Measurements from ENCODE around the gene TBCA. TPM values are rescaled to one million over a fixed set of nuclear protein-coding genes. Genes with fewer than 3 reads are reported as not detected.
"Not testable (repeated sequence)": the region's sequence is repeated elsewhere in the genome, so short reads cannot be mapped to it uniquely, and the experiment has no call there.

Gene TBCA
- total RNA-seq, 2 donors from 2014 or later = 116 to 195 TPM

- H3K9me3 Mint-ChIP-seq = no peaks in the 10 kb centered on the region
- no peak for ATAC-seq (replicated peaks)
- H3K4me3 Mint-ChIP-seq = no peak overlapping the region
- H3K36me3 Mint-ChIP-seq (ENCODE audit: low read depth) = peaks cover 29% of the 10 kb centered on the region
- no peak overlapping the region for H3K27ac Mint-ChIP-seq
- no peaks in the 10 kb centered on the region for H3K27me3 Mint-ChIP-seq
- peaks cover 20% of the 10 kb centered on the region for H3K4me1 Mint-ChIP-seq
Measured at GRCh38 chr5:77758141-77758938, 17.8 kb downstream of the TBCA start.

GRCh38 chr5:77751328-77752023, 24.7 kb downstream of the TBCA start:
- Mint-ChIP-seq H3K27me3 (no peaks in the 10 kb centered on the region), H3K9me3 (no peaks in the 10 kb centered on the region), H3K36me3 (ENCODE audit: low read depth) (no peaks in the 10 kb centered on the region), H3K4me3 (peak overlapping the region; percentile 6), H3K27ac (peak overlapping the region; percentile 36), H3K4me1 (peaks cover 21% of the 10 kb centered on the region)
- ATAC-seq (replicated peaks) = peak; percentile 88

- ATAC-seq (replicated peaks); H3K36me3 Mint-ChIP-seq (ENCODE audit: low read depth); H3K27me3 Mint-ChIP-seq; H3K9me3 Mint-ChIP-seq; H3K4me3 Mint-ChIP-seq; H3K27ac Mint-ChIP-seq: not testable (repeated sequence)
- H3K4me1 Mint-ChIP-seq = peaks cover 18% of the 10 kb centered on the region
Measured at GRCh38 chr5:77750928-77751327, 25.2 kb downstream of the TBCA start.

GRCh38 chr5:77748160-77748559, 28.0 kb downstream of the TBCA start:
- no peak for ATAC-seq (replicated peaks)
- H3K27me3 Mint-ChIP-seq = no peaks in the 10 kb centered on the region

GRCh38 chr5:77744116-77744515, 32.0 kb downstream of the TBCA start:
- no peak overlapping the region for H3K27ac Mint-ChIP-seq

More at GRCh38 chr5:77748160-77748559, 28.0 kb downstream of the TBCA start:
- Mint-ChIP-seq H3K27ac (no peak overlapping the region), H3K36me3 (ENCODE audit: low read depth) (peaks cover 10% of the 10 kb centered on the region), H3K4me1 (peaks cover 22% of the 10 kb centered on the region), H3K9me3 (no peaks in the 10 kb centered on the region), H3K4me3 (no peak overlapping the region)

GRCh38 chr5:77743181-77743580, 33.0 kb downstream of the TBCA start:
- Mint-ChIP-seq H3K36me3 (ENCODE audit: low read depth) (peaks cover 10% of the 10 kb centered on the region), H3K27me3 (no peaks in the 10 kb centered on the region), H3K27ac (no peak overlapping the region), H3K4me1 (peaks cover 4% of the 10 kb centered on the region), H3K9me3 (no peaks in the 10 kb centered on the region), H3K4me3 (no peak overlapping the region)
- ATAC-seq (replicated peaks) = no peak

More at GRCh38 chr5:77744116-77744515, 32.0 kb downstream of the TBCA start:
- H3K27me3 Mint-ChIP-seq = no peaks in the 10 kb centered on the region
- H3K36me3 Mint-ChIP-seq (ENCODE audit: low read depth) = peaks cover 10% of the 10 kb centered on the region
- peaks cover 8% of the 10 kb centered on the region for H3K4me1 Mint-ChIP-seq
- no peaks in the 10 kb centered on the region for H3K9me3 Mint-ChIP-seq
- ATAC-seq (replicated peaks) = no peak
- no peak overlapping the region for H3K4me3 Mint-ChIP-seq

- Mint-ChIP-seq H3K4me3 (no peak overlapping the region), H3K36me3 (ENCODE audit: low read depth) (peaks cover 12% of the 10 kb centered on the region), H3K4me1 (peaks cover 6% of the 10 kb centered on the region), H3K9me3 (no peaks in the 10 kb centered on the region), H3K27me3 (no peaks in the 10 kb centered on the region), H3K27ac (no peak overlapping the region)
- no peak for ATAC-seq (replicated peaks)
Measured at GRCh38 chr5:77741608-77742007, 34.5 kb downstream of the TBCA start.

GRCh38 chr5:77734885-77735284, 41.3 kb downstream of the TBCA start:
- Mint-ChIP-seq H3K4me1 (peaks cover 6% of the 10 kb centered on the region), H3K9me3 (no peaks in the 10 kb centered on the region), H3K27ac (no peak overlapping the region), H3K4me3 (no peak overlapping the region), H3K36me3 (ENCODE audit: low read depth) (peaks cover 15% of the 10 kb centered on the region), H3K27me3 (no peaks in the 10 kb centered on the region)
- no peak for ATAC-seq (replicated peaks)

GRCh38 chr5:77733130-77733529, 43.0 kb downstream of the TBCA start:
- peaks cover 15% of the 10 kb centered on the region for H3K36me3 Mint-ChIP-seq (ENCODE audit: low read depth)
- ATAC-seq (replicated peaks) = no peak
- peaks cover 6% of the 10 kb centered on the region for H3K4me1 Mint-ChIP-seq
- H3K9me3 Mint-ChIP-seq = no peaks in the 10 kb centered on the region
- H3K27me3 Mint-ChIP-seq = no peaks in the 10 kb centered on the region
- H3K27ac Mint-ChIP-seq = no peak overlapping the region
- H3K4me3 Mint-ChIP-seq = no peak overlapping the region

- no peaks in the 10 kb centered on the region for H3K27me3 Mint-ChIP-seq
Measured at GRCh38 chr5:77727190-77727589, 48.9 kb downstream of the TBCA start.

GRCh38 chr5:77725616-77726015, 50.5 kb downstream of the TBCA start:
- peaks cover 5% of the 10 kb centered on the region for H3K36me3 Mint-ChIP-seq (ENCODE audit: low read depth)
- no peak for ATAC-seq (replicated peaks)
- H3K27ac Mint-ChIP-seq = no peak overlapping the region
- peaks cover 4% of the 10 kb centered on the region for H3K4me1 Mint-ChIP-seq
- H3K9me3 Mint-ChIP-seq = no peaks in the 10 kb centered on the region
- no peaks in the 10 kb centered on the region for H3K27me3 Mint-ChIP-seq
- no peak overlapping the region for H3K4me3 Mint-ChIP-seq

More at GRCh38 chr5:77727190-77727589, 48.9 kb downstream of the TBCA start:
- Mint-ChIP-seq H3K4me1 (peaks cover 4% of the 10 kb centered on the region), H3K27ac (no peak overlapping the region), H3K36me3 (ENCODE audit: low read depth) (peaks cover 5% of the 10 kb centered on the region), H3K4me3 (no peak overlapping the region), H3K9me3 (no peaks in the 10 kb centered on the region)
- no peak for ATAC-seq (replicated peaks)

- H3K36me3 Mint-ChIP-seq (ENCODE audit: low read depth) = peaks cover 5% of the 10 kb centered on the region
- no peak overlapping the region for H3K27ac Mint-ChIP-seq
- H3K4me3 Mint-ChIP-seq = no peak overlapping the region
- H3K27me3 Mint-ChIP-seq = no peaks in the 10 kb centered on the region
- H3K9me3 Mint-ChIP-seq = no peaks in the 10 kb centered on the region
- peaks cover 7% of the 10 kb centered on the region for H3K4me1 Mint-ChIP-seq
- no peak for ATAC-seq (replicated peaks)
Measured at GRCh38 chr5:77724934-77725333, 51.2 kb downstream of the TBCA start.

GRCh38 chr5:77719666-77720363, 56.3 kb downstream of the TBCA start:
- H3K4me3 Mint-ChIP-seq = peak overlapping the region; percentile 56
- peak overlapping the region; percentile 92 for H3K27ac Mint-ChIP-seq
- H3K9me3 Mint-ChIP-seq = no peaks in the 10 kb centered on the region
- H3K36me3 Mint-ChIP-seq (ENCODE audit: low read depth) = no peaks in the 10 kb centered on the region
- ATAC-seq (replicated peaks) = peak; percentile 68
- H3K4me1 Mint-ChIP-seq = peaks cover 17% of the 10 kb centered on the region
- H3K27me3 Mint-ChIP-seq = no peaks in the 10 kb centered on the region

GRCh38 chr5:77718934-77719610, 57.1 kb downstream of the TBCA start:
- H3K27ac Mint-ChIP-seq = peak overlapping the region; percentile 92
- H3K27me3 Mint-ChIP-seq = no peaks in the 10 kb centered on the region
- no peaks in the 10 kb centered on the region for H3K9me3 Mint-ChIP-seq
- H3K36me3 Mint-ChIP-seq (ENCODE audit: low read depth) = no peaks in the 10 kb centered on the region
- ATAC-seq (replicated peaks) = peak; percentile 85
- H3K4me1 Mint-ChIP-seq = peaks cover 16% of the 10 kb centered on the region
- peak overlapping the region; percentile 56 for H3K4me3 Mint-ChIP-seq

Data from activated T-helper 17 cell treated with anti-CD3 and anti-CD28 coated beads, Interleukin-2, amount 50 U/mL, for 72 hours (primary cell).